Measurements from ENCODE around the gene CMKLR1.

DNA sequence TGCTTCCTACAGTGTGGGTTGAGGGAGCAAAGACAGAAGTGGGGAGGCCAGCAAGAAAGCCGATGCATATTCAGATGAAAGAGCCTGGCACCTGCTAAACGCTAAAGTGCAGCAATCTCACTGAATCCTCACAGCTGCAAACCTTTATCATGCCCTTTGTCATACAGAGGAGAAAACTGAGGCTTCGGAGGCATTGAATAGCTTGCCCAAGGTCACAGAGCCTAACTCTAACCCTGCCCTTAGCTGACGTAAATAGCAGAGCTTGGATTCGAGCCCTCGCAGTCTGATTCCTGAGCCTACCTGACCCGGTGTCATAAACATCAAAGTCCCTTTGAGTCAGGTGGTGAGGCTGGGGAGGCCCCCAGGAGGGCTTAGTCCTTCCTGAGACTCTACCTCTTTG lies 54.9 kb downstream of the CMKLR1 start:
- TF ChIP-seq, protein P1, sequence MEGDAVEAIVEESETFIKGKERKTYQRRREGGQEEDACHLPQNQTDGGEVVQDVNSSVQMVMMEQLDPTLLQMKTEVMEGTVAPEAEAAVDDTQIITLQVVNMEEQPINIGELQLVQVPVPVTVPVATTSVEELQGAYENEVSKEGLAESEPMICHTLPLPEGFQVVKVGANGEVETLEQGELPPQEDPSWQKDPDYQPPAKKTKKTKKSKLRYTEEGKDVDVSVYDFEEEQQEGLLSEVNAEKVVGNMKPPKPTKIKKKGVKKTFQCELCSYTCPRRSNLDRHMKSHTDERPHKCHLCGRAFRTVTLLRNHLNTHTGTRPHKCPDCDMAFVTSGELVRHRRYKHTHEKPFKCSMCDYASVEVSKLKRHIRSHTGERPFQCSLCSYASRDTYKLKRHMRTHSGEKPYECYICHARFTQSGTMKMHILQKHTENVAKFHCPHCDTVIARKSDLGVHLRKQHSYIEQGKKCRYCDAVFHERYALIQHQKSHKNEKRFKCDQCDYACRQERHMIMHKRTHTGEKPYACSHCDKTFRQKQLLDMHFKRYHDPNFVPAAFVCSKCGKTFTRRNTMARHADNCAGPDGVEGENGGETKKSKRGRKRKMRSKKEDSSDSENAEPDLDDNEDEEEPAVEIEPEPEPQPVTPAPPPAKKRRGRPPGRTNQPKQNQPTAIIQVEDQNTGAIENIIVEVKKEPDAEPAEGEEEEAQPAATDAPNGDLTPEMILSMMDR (IDR thresholded peaks at IDR 0.05), result no peak
- TF ChIP-seq POLR2AphosphoS5 (IDR thresholded peaks at IDR 0.05; ENCODE audit: insufficient read depth in 1 of 2, low read depth in 1 of 2) (no peak), POLR2A (IDR thresholded peaks at IDR 0.05) (no peak)
